Measurements from ENCODE around the gene AUTS2. TPM values are rescaled to one million over a fixed set of nuclear protein-coding genes. Genes with fewer than 3 reads are reported as not detected.

The AUTS2 gene
- total and polyA plus RNA-seq, 2 experiments from 2014 or later: 32.0 to 91.0 TPM

DNA sequence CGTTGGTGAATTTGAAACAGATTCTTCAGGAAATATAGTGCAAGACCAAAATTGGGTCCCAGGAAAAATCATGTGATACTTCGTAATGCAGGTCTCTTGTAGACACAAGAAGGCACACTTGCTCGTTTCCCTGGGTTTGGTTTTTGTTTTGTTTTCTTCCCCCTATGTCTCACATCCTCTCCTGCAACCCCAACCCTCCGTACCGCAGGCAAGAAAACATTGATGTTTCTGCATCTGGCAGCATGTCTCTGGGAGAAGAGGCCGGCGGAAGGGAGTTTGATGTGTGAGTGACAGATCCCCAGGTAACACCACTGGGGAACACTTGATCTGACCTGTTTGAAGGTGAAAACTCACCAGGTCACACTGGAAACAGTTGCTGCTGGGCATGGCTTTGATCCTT is 718.5 kb downstream of the AUTS2 start (continued):
- TF ChIP-seq, protein P1, sequence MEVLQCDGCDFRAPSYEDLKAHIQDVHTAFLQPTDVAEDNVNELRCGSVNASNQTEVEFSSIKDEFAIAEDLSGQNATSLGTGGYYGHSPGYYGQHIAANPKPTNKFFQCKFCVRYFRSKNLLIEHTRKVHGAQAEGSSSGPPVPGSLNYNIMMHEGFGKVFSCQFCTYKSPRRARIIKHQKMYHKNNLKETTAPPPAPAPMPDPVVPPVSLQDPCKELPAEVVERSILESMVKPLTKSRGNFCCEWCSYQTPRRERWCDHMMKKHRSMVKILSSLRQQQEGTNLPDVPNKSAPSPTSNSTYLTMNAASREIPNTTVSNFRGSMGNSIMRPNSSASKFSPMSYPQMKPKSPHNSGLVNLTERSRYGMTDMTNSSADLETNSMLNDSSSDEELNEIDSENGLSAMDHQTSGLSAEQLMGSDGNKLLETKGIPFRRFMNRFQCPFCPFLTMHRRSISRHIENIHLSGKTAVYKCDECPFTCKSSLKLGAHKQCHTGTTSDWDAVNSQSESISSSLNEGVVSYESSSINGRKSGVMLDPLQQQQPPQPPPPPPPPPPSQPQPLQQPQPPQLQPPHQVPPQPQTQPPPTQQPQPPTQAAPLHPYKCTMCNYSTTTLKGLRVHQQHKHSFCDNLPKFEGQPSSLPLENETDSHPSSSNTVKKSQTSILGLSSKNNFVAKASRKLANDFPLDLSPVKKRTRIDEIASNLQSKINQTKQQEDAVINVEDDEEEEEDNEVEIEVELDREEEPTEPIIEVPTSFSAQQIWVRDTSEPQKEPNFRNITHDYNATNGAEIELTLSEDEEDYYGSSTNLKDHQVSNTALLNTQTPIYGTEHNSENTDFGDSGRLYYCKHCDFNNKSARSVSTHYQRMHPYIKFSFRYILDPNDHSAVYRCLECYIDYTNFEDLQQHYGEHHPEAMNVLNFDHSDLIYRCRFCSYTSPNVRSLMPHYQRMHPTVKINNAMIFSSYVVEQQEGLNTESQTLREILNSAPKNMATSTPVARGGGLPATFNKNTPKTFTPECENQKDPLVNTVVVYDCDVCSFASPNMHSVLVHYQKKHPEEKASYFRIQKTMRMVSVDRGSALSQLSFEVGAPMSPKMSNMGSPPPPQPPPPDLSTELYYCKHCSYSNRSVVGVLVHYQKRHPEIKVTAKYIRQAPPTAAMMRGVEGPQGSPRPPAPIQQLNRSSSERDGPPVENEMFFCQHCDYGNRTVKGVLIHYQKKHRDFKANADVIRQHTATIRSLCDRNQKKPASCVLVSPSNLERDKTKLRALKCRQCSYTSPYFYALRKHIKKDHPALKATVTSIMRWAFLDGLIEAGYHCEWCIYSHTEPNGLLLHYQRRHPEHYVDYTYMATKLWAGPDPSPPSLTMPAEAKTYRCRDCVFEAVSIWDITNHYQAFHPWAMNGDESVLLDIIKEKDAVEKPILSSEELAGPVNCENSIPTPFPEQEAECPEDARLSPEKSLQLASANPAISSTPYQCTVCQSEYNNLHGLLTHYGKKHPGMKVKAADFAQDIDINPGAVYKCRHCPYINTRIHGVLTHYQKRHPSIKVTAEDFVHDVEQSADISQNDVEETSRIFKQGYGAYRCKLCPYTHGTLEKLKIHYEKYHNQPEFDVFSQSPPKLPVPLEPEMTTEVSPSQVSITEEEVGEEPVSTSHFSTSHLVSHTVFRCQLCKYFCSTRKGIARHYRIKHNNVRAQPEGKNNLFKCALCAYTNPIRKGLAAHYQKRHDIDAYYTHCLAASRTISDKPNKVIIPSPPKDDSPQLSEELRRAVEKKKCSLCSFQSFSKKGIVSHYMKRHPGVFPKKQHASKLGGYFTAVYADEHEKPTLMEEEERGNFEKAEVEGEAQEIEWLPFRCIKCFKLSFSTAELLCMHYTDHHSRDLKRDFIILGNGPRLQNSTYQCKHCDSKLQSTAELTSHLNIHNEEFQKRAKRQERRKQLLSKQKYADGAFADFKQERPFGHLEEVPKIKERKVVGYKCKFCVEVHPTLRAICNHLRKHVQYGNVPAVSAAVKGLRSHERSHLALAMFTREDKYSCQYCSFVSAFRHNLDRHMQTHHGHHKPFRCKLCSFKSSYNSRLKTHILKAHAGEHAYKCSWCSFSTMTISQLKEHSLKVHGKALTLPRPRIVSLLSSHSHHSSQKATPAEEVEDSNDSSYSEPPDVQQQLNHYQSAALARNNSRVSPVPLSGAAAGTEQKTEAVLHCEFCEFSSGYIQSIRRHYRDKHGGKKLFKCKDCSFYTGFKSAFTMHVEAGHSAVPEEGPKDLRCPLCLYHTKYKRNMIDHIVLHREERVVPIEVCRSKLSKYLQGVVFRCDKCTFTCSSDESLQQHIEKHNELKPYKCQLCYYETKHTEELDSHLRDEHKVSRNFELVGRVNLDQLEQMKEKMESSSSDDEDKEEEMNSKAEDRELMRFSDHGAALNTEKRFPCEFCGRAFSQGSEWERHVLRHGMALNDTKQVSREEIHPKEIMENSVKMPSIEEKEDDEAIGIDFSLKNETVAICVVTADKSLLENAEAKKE (CRISPR knock-in tag; IDR thresholded peaks at IDR 0.05): no peak
- TF ChIP-seq NANOG (IDR thresholded peaks at IDR 0.05; ENCODE audit: borderline replicate concordance) (no peak), ZNF331 (CRISPR knock-in tag; IDR thresholded peaks at IDR 0.05; ENCODE audit: low read depth) (no peak), EZH2phosphoT487 (IDR thresholded peaks at IDR 0.05; ENCODE audit: unreplicated experiment) (no peak)

DNA sequence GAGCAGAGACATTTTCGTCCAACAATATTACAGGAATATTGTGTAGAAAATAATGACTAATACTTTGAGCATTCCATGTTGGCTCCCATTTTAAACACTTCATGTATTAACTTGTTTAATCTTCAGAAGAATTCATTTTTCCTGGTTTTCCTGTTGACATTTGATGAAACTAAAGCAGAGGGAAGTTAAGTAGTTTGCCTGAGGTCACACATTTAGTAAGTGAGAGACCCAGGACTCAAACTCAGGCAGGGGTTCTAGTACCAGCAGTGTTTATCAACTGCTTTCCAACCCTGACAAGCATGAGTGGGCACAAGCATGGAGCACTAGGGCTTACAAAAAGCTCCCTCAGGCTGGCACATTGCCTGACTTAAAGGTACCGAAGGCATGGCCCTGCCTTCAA is 719.1 kb downstream of the AUTS2 start:
- ATAC-seq: no peak
- no peak overlapping the region for H3K4me3 ChIP-seq
- H3K9me2 ChIP-seq (ENCODE audit: insufficient read depth): 0 out of 2 replicates have a peak, but pooled peaks cover 2% of the 10 kb centered on the region
- Mint-ChIP-seq H3K4me1 (peaks cover 38% of the 10 kb centered on the region), H3K9me3 (no peaks in the 10 kb centered on the region), H3K27me3 (ENCODE audit: insufficient read depth, low read depth, poor library complexity) (peaks cover 2% of the 10 kb centered on the region), H3K36me3 (ENCODE audit: low read depth) (no peaks in the 10 kb centered on the region), H3K27ac (no peak overlapping the region), H3K4me3 (no peak overlapping the region)
- no peak overlapping the region for H3K4me2 ChIP-seq
- TF ChIP-seq ZNF114 (CRISPR knock-in tag; IDR thresholded peaks at IDR 0.05) (no peak), NANOG (IDR thresholded peaks at IDR 0.05; ENCODE audit: borderline replicate concordance) (no peak), STAT1 (IDR thresholded peaks at IDR 0.05; ENCODE audit: unreplicated experiment) (no peak)
- H3K4me1 ChIP-seq (ENCODE audit: insufficient read depth): peaks cover 30% of the 10 kb centered on the region
- H3K27ac ChIP-seq (ENCODE audit: low read depth): no peak overlapping the region
- no peaks in the 10 kb centered on the region for H3F3A ChIP-seq (replicated peaks; ENCODE audit: low read depth)
- H3K79me2 ChIP-seq (replicated peaks; ENCODE audit: insufficient read depth): no peaks in the 10 kb centered on the region
- H4K20me1 ChIP-seq (replicated peaks; ENCODE audit: insufficient read depth): no peaks in the 10 kb centered on the region
- no peak overlapping the region for H2AFZ ChIP-seq
- no peak for DNase-seq (ENCODE audit: low spot score)
- H3K27me3 ChIP-seq (ENCODE audit: insufficient read depth): no peaks in the 10 kb centered on the region
- H3K36me3 ChIP-seq (ENCODE audit: insufficient read depth): no peaks in the 10 kb centered on the region

All from GM23338 (cell line).